Iris pigment epithelial cell (primary cell): ENCODE measurements around the gene GRHL1.

Experiments
- DNase-seq: peaks from one replicate; pipeline ENCODE4 v3.0.0-alpha.2; 2011; ENCODE audit warnings: low read depth

Gene GRHL1

GRCh38 chr2:10042301-10043161, 91.0 kb downstream of the GRHL1 start:
- peak; percentile 61 for DNase-seq

GRCh38 chr2:10043256-10043905, 91.9 kb downstream of the GRHL1 start, which contains the start of gene KLF11:
Gene KLF11, plus strand, starts transcription at chr2:10043550. Its CDS starts 167 bp downstream, at chr2:10043717.
- DNase-seq: peak; percentile 86

- peak; percentile 91 for DNase-seq
Observed at GRCh38 chr2:10043906-10044601, 92.6 kb downstream of the GRHL1 start.

GRCh38 chr2:10045561-10046355, 94.3 kb downstream of the GRHL1 start:
- DNase-seq: no peak

GRCh38 chr2:10046931-10047330, 95.4 kb downstream of the GRHL1 start:
- DNase-seq: no peak

- no peak for DNase-seq
Observed at GRCh38 chr2:10047616-10048500, 96.4 kb downstream of the GRHL1 start.

DNA sequence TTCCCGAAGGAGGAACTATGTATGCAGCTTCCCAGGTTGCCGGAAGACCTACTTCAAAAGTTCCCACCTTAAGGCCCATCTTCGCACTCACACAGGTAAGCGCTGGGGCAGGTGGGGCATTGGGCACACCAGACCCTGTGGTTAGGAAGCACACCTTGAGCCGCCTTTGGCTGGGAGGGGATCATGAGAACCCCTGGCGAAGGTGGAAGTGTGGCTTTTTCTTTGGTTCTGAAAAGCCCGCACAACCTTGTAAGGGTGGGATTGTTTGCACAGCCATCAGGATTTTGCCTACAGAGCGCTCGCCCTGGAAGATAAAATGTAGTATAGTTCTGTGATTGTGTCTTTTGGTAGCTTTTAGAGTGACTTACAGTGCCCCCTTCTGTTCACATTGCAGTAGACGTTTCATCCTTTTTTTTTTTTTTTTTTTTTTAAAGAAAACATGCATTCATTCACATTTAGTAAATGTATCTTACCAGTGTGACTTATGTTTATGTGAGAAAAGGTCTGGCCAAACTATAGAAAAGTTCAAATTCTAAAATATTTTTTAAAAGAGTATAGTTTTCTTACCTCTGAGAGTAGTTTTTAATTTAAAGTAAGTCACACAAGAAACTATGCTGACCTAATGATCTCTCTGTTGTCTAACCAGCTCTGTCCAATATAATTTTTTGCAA, 97.1 kb downstream of the GRHL1 start:
- DNase-seq: peak; percentile 50
